K562 (cell line): ENCODE measurements around the gene LCNL1. TPM values are rescaled to one million over a fixed set of nuclear protein-coding genes. Genes with fewer than 3 reads are reported as not detected.

Experiments used
- BHLHE40 ChIP-seq: IDR thresholded peaks from 2 replicates; pipeline ENCODE4 v1.6.1; 2011; ENCODE audit warnings: low read length, improper control_type of control experiment
- CTBP1 ChIP-seq: fragments of 450-650 bp; IDR thresholded peaks from 2 replicates; pipeline ENCODE4 v1.6.1; 2016; ENCODE audit warnings: borderline replicate concordance
- HDAC2 ChIP-seq: fragments of 450-650 bp; IDR thresholded peaks from 2 replicates; pipeline ENCODE4 v1.6.1; 2016; ENCODE audit warnings: mild to moderate bottlenecking
- KAT8 ChIP-seq: fragments of 450-650 bp; IDR thresholded peaks from 2 replicates; pipeline ENCODE4 v1.6.1; 2016; ENCODE audit warnings: low read depth, mild to moderate bottlenecking
- L3MBTL2 ChIP-seq: fragments of 450-650 bp; IDR thresholded peaks from 2 replicates; pipeline ENCODE4 v1.6.1; 2016; ENCODE audit warnings: mild to moderate bottlenecking, moderate library complexity
- MBD1 ChIP-seq: fragments of 250-450 bp; sonication (Bioruptor Pico); IDR thresholded peaks from 2 replicates; pipeline ENCODE4 v1.8.0; 2022; ENCODE audit warnings: inconsistent platforms
- PHF8 ChIP-seq: fragments of 200-600 bp; sonication (generic); IDR thresholded peaks from 2 replicates; pipeline ENCODE4 v1.6.1; 2012; ENCODE audit warnings: mixed run types, mild to moderate bottlenecking, inconsistent platforms, low read length, moderate library complexity, borderline replicate concordance
- POLR2G ChIP-seq: fragments of 200-400 bp; formaldehyde crosslinking; IDR thresholded peaks from 2 replicates; pipeline ENCODE4 v1.6.1; 2017; ENCODE audit warnings: low read depth, mild to moderate bottlenecking, antibody characterized with exemption, low read length, moderate library complexity
- PPARD ChIP-seq: fragments of 250-450 bp; sonication (Bioruptor Pico); IDR thresholded peaks from 2 replicates; pipeline ENCODE4 v1.8.0; 2022; ENCODE audit warnings: inconsistent platforms, mild to moderate bottlenecking, moderate library complexity
- PRPF4 ChIP-seq: fragments of 200-400 bp; formaldehyde crosslinking; IDR thresholded peaks from one replicate; pipeline ENCODE4 v1.6.1; 2017; ENCODE audit warnings: low read length, low read depth, mild to moderate bottlenecking; ENCODE audit not compliant: insufficient read depth, poor library complexity, severe bottlenecking
- ZNF23 ChIP-seq: fragments of 250-450 bp; sonication (Bioruptor Pico); IDR thresholded peaks from 2 replicates; pipeline ENCODE4 v1.4.0; 2020; ENCODE audit warnings: mild to moderate bottlenecking
- polyA plus RNA-seq, 8 experiments: library from polyadenylated mRNA; depleted of rRNA in 4 of 8; stranded (reverse) in 5 of 8; unstranded in 3 of 8; fragments of >200 nt; fragmentation: Nextera tagmentation in 2 of 8; fragmentation: Illumina TruSeq in 1 of 8; extraction: Ambion mirVana in 2 of 8; extraction: Trizol in 1 of 8; gene quantifications; 2 replicates each; pipeline versions ENCODE4 v1.2.1 to v1.2.3, GENCODE V29; 2011 to 2014; ENCODE audit warnings: inconsistent platforms in 1 of 8, missing spikeins in 1 of 8
- total RNA-seq, 7 experiments: library from RNA; depleted of rRNA in 6 of 7; stranded (reverse); fragments of >200 nt in 6 of 7; fragmentation: Illumina TruSeq in 2 of 7; extraction: Trizol in 2 of 7; gene quantifications; 2 replicates each; pipeline versions ENCODE4 v1.2.1 to v1.2.3, GENCODE V29; 2011 to 2021; ENCODE audit warnings: low replicate concordance in 1 of 7
- TF ChIP-seq, protein P1 (sequence below), 2 experiments: fragments of 450-650 bp in 1 of 2; sonication (generic) in 1 of 2; formaldehyde crosslinking in 1 of 2; IDR thresholded peaks; 2 replicates each; pipeline versions ENCODE4 v1.7.1 to v1.9.0; 2016 to 2022; ENCODE audit warnings: inconsistent platforms in 1 of 2, mild to moderate bottlenecking in 1 of 2, missing genetic modification reagents in 1 of 2
- TF ChIP-seq, protein P2 (sequence below), 2 experiments: IDR thresholded peaks; 2 replicates each; pipeline ENCODE4 v1.6.1; 2011; ENCODE audit warnings: borderline replicate concordance in 1 of 2, control low read depth in 1 of 2, low read depth in 1 of 2, low read length in 1 of 2, mild to moderate bottlenecking in 1 of 2, mixed read lengths in 1 of 2, moderate library complexity in 1 of 2; ENCODE audit not compliant: insufficient read depth in 1 of 2, insufficient read length in 1 of 2, poor library complexity in 1 of 2, severe bottlenecking in 1 of 2; ENCODE audit errors: extremely low read depth in 1 of 2

The LCNL1 gene
- total and polyA plus RNA-seq, 9 of the 15 experiments (the other 6 are each of a cell fraction or from before 2014, with no cell fraction given) = 0.04 to 0.16 (median 0.04) TPM; not detected in 4

DNA sequence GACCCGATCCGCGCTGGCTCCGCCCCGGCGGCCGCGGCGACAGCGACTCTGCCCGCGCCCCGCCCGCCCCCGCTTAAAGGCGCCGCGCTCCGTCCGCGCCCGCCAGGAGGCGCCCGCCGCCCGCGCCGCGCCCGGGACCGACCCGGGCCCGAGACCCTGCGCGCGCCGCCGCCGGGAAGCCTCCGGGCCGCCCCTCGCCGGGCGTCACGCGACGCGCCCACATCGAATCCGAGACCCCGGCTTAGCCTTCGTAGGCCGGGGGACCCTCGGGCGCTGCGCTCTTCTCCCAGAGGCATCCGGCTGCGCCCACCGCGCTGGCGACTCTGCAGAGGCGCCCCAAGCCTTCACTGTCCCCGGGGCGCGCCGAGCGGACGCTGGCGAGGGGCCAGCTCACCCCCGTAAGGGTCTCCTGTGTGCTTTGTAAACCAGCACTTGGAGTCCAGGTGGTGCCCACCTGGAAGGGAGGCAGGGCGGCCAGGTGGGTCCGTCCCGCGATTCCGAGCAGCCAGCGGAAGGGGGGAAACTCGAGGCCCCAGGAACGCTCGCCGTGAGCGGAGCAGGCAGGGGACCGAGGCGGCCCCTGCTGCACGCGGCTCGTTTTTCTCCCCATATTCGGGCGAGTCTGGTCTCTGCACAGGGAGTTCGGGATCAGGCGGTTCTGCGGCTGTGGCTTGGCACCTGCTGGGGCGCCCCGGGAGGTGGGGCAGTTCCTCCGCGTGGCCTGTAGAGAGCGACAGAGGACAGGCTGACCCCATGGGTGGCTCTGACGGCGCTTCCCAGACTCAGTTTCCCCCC, 45.7 kb downstream of the LCNL1 start (continued):
- TF ChIP-seq, protein P1, sequence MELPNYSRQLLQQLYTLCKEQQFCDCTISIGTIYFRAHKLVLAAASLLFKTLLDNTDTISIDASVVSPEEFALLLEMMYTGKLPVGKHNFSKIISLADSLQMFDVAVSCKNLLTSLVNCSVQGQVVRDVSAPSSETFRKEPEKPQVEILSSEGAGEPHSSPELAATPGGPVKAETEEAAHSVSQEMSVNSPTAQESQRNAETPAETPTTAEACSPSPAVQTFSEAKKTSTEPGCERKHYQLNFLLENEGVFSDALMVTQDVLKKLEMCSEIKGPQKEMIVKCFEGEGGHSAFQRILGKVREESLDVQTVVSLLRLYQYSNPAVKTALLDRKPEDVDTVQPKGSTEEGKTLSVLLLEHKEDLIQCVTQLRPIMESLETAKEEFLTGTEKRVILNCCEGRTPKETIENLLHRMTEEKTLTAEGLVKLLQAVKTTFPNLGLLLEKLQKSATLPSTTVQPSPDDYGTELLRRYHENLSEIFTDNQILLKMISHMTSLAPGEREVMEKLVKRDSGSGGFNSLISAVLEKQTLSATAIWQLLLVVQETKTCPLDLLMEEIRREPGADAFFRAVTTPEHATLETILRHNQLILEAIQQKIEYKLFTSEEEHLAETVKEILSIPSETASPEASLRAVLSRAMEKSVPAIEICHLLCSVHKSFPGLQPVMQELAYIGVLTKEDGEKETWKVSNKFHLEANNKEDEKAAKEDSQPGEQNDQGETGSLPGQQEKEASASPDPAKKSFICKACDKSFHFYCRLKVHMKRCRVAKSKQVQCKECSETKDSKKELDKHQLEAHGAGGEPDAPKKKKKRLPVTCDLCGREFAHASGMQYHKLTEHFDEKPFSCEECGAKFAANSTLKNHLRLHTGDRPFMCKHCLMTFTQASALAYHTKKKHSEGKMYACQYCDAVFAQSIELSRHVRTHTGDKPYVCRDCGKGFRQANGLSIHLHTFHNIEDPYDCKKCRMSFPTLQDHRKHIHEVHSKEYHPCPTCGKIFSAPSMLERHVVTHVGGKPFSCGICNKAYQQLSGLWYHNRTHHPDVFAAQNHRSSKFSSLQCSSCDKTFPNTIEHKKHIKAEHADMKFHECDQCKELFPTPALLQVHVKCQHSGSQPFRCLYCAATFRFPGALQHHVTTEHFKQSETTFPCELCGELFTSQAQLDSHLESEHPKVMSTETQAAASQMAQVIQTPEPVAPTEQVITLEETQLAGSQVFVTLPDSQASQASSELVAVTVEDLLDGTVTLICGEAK (IDR thresholded peaks at IDR 0.05) = 0 out of 2 replicates have a peak, but pooled peaks have one; percentile 40
- TF ChIP-seq, protein P1 (CRISPR knock-in tag; IDR thresholded peaks at IDR 0.05) = no peak
- no peak for TF ChIP-seq KAT8
- TF ChIP-seq PPARD (CRISPR knock-in tag) = no peak
- TF ChIP-seq ZNF23 = no peak
- peak; percentile 80 for TF ChIP-seq L3MBTL2
- peak; percentile 61; the same call in 1 of the 2 replicates for TF ChIP-seq CTBP1
- no peak for TF ChIP-seq PRPF4
- TF ChIP-seq, protein P2, sequence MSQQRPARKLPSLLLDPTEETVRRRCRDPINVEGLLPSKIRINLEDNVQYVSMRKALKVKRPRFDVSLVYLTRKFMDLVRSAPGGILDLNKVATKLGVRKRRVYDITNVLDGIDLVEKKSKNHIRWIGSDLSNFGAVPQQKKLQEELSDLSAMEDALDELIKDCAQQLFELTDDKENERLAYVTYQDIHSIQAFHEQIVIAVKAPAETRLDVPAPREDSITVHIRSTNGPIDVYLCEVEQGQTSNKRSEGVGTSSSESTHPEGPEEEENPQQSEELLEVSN (IDR thresholded peaks at IDR 0.05; ENCODE audit: borderline replicate concordance in 1 of 2, extremely low read depth in 1 of 2, insufficient read depth in 1 of 2, insufficient read length in 1 of 2, low read depth in 1 of 2, low read length in 1 of 2, poor library complexity in 1 of 2, severe bottlenecking in 1 of 2) = peak; percentile 64 to 85
- TF ChIP-seq HDAC2 = 0 out of 2 replicates have a peak, but pooled peaks have one; percentile 11
- TF ChIP-seq PHF8 = peak; percentile 61; the same call in 1 of the 2 replicates
- TF ChIP-seq POLR2G = peak; percentile 68
- TF ChIP-seq BHLHE40 = peak; percentile 22
- no peak for TF ChIP-seq MBD1 (CRISPR knock-in tag)
